Activated CD8-positive, alpha-beta T cell treated with anti-CD3 and anti-CD28 coated beads for 36 hours (primary cell): ENCODE data around the gene PPP3CA. TPM values are rescaled to one million over a fixed set of nuclear protein-coding genes. Genes with fewer than 3 reads are reported as not detected.

Source experiments
- ATAC-seq: fragments of 200-7000 bp; cut with Tn5 transposase; one replicate; pipeline ENCODE4 v1.10.0; 2021; ENCODE audit warnings: mild to moderate bottlenecking, moderate library complexity
- CTCF ChIA-PET: fragments of 350-600 bp; sonication (Branson Sonifier 250); formaldehyde crosslinking; loops from one replicate; lab custom pipeline; 2021; ENCODE audit warnings: antibody characterized with exemption; lab: Charles Lee
- POLR2A ChIA-PET: fragments of 350-600 bp; sonication (Branson Sonifier 250); formaldehyde crosslinking; loops from one replicate; lab custom pipeline; 2021; ENCODE audit warnings: antibody characterized with exemption; lab: Charles Lee
- DNase-seq: peaks from one replicate; pipeline ENCODE4 v3.0.0-alpha.2; 2020
- H3K27ac Mint-ChIP-seq: one replicate; pipeline ENCODE4 v1.8.0; 2021; ENCODE audit warnings: mild to moderate bottlenecking, mixed read lengths
- H3K27me3 Mint-ChIP-seq: one replicate; pipeline ENCODE4 v1.8.0; 2021; ENCODE audit warnings: mixed read lengths
- H3K36me3 Mint-ChIP-seq: one replicate; pipeline ENCODE4 v1.8.0; 2021; ENCODE audit warnings: low read depth, mixed read lengths
- H3K4me1 Mint-ChIP-seq: one replicate; pipeline ENCODE4 v1.8.0; 2021; ENCODE audit warnings: low read depth, mixed read lengths
- H3K4me3 Mint-ChIP-seq: one replicate; pipeline ENCODE4 v1.8.0; 2021; ENCODE audit warnings: mild to moderate bottlenecking, moderate library complexity, mixed read lengths
- H3K9me3 Mint-ChIP-seq: one replicate; pipeline ENCODE4 v1.8.0; 2021; ENCODE audit warnings: mixed read lengths
- CTCF ChIP-seq: fragments of 200-600 bp; IDR thresholded peaks from one replicate; pipeline ENCODE4 v1.8.0; 2022; ENCODE audit warnings: antibody characterized with exemption, mild to moderate bottlenecking
- intact Hi-C: fragments of 100-400 bp; cut with micrococcal nuclease; formaldehyde crosslinking; loops from one replicate; pipeline ENCODE4 v1.10.0; 2022
- total RNA-seq, 2 experiments: library from RNA; stranded (reverse); gene quantifications; one replicate each; pipeline ENCODE4 v1.2.3, GENCODE V29; 2021

The PPP3CA gene
- total RNA-seq, 2 experiments from 2014 or later = 11.8 to 12.7 TPM

GRCh38 chr4:101211146-101211553, 136.2 kb downstream of the PPP3CA start:
- Mint-ChIP-seq H3K27ac (no peak overlapping the region), H3K9me3 (peaks cover 2% of the 10 kb centered on the region), H3K27me3 (no peaks in the 10 kb centered on the region), H3K4me1 (peaks cover 13% of the 10 kb centered on the region), H3K36me3 (peaks cover 2% of the 10 kb centered on the region), H3K4me3 (no peak overlapping the region)
- intact Hi-C loops = no loop called here
- TF ChIP-seq CTCF = no peak
- ChIA-PET CTCF (no interaction called here), POLR2A (no interaction called here)
- DNase-seq (no peak), ATAC-seq (no peak)

- ATAC-seq = no peak
- H3K36me3 Mint-ChIP-seq = peaks cover 2% of the 10 kb centered on the region
- no peak overlapping the region for H3K4me3 Mint-ChIP-seq
- peaks cover 22% of the 10 kb centered on the region for H3K4me1 Mint-ChIP-seq
- ChIA-PET CTCF (no interaction called here), POLR2A (interaction anchor here (0.9 kb wide), 1 partner anchor 27 kb away, joined by 3 read pairs; no protein-coding TSS in a partner anchor)
- no peaks in the 10 kb centered on the region for H3K27me3 Mint-ChIP-seq
- intact Hi-C loops = no loop called here
- H3K9me3 Mint-ChIP-seq = peaks cover 2% of the 10 kb centered on the region
- TF ChIP-seq CTCF = no peak
- DNase-seq = no peak
- no peak overlapping the region for H3K27ac Mint-ChIP-seq
Measured at GRCh38 chr4:101210331-101210730, 137.0 kb downstream of the PPP3CA start.

GRCh38 chr4:101208171-101208570, 139.2 kb downstream of the PPP3CA start:
- intact Hi-C loops = no loop called here

GRCh38 chr4:101205916-101206315, 141.4 kb downstream of the PPP3CA start:
- peaks cover 2% of the 10 kb centered on the region for H3K9me3 Mint-ChIP-seq
- H3K27ac Mint-ChIP-seq = peak overlapping the region; percentile 78
- DNase-seq = peak; percentile 69
- TF ChIP-seq CTCF = no peak
- ChIA-PET CTCF (no interaction called here), POLR2A (no interaction called here)
- intact Hi-C loops = loop anchor here (2.0 kb wide), 1 partner anchor 213 kb away; no protein-coding TSS in a partner anchor
- H3K36me3 Mint-ChIP-seq = peaks cover 2% of the 10 kb centered on the region
- peaks cover 36% of the 10 kb centered on the region for H3K4me1 Mint-ChIP-seq
- H3K27me3 Mint-ChIP-seq = no peaks in the 10 kb centered on the region
- ATAC-seq = peak; percentile 99
- H3K4me3 Mint-ChIP-seq = peak overlapping the region; percentile 1

More at GRCh38 chr4:101208171-101208570, 139.2 kb downstream of the PPP3CA start:
- Mint-ChIP-seq H3K4me1 (peaks cover 29% of the 10 kb centered on the region), H3K36me3 (peaks cover 2% of the 10 kb centered on the region), H3K9me3 (peaks cover 2% of the 10 kb centered on the region), H3K4me3 (no peak overlapping the region), H3K27me3 (no peaks in the 10 kb centered on the region), H3K27ac (no peak overlapping the region)
- ChIA-PET POLR2A (no interaction called here), CTCF (interaction anchor here (1.1 kb wide), 1 partner anchor 21 kb away, joined by 3 read pairs; no protein-coding TSS in a partner anchor)
- no peak for TF ChIP-seq CTCF
- DNase-seq = no peak
- ATAC-seq = no peak

GRCh38 chr4:101201421-101201820, 145.9 kb downstream of the PPP3CA start:
- Mint-ChIP-seq H3K4me1 (peaks cover 52% of the 10 kb centered on the region), H3K36me3 (no peaks in the 10 kb centered on the region), H3K27ac (no peak overlapping the region), H3K27me3 (no peaks in the 10 kb centered on the region), H3K4me3 (no peak overlapping the region), H3K9me3 (no peaks in the 10 kb centered on the region)
- no peak for TF ChIP-seq CTCF
- POLR2A ChIA-PET = interaction anchor here (0.7 kb wide), 1 partner anchor 133 kb away, joined by 3 read pairs; no protein-coding TSS in a partner anchor
- ATAC-seq (no peak), DNase-seq (no peak)
- CTCF ChIA-PET = interaction anchor here (1.5 to 2.0 kb wide), 2 partner anchors 32 to 530 kb away, joined by 4 to 7 read pairs; no protein-coding TSS in a partner anchor
- intact Hi-C loops = no loop called here
